ENCODE measurements around the gene TMEM53. TPM values are rescaled to one million over a fixed set of nuclear protein-coding genes. Genes with fewer than 3 reads are reported as not detected.
A peak's percentile ranks its signal among the peaks of the same experiment; 100 is the strongest.

TMEM53 gene
- total and polyA plus RNA-seq, 2 donors (not counting 3 experiments of a cell fraction or from before 2014, with no cell fraction given) = 5.3 to 16.5 TPM

DNA sequence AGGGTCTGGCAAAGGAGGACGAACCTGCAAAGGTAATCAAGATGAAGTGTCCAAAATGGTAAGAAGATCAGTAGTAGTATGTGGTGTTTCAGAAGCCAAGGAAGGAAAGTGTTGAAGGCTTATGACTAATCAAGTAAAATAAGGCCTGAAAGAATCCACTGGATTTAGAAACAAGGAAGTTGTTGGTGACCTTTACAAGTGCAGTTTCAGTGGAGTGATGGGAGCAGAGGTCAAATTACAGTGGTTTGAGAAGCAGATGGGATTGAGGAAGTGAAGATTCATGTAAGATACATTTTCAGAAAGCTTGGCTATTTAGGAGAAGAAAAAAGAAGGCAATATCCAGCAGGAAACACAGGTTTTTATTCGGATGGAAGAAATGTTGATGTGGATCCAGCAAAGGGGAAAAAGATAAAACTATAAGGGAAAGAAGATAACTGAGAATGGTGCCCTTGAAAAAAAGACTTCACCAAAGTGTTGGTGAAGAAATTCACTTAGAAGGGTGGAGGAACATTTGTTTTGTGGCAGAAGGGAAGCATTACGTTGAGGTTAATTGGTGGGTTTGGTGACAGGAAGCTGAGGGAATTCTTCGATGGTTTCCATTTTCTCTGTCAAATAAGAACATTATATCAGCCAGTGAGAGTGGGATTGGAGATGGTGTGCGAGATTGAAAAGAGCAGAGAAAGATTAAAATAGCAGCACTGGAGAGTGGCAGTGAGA, 2.4 kb upstream of the TMEM53 start:
- ChIA-PET POLR2A (no interaction called here), CTCF (interaction anchor here (1.2 kb wide), 1 partner anchor 24 kb away, joined by 5 read pairs; no protein-coding TSS in a partner anchor)
- H3K9ac ChIP-seq (replicated peaks; ENCODE audit: extremely low read depth, insufficient read depth, low read length) = no peak overlapping the region
- no peak overlapping the region for H2AFZ ChIP-seq (ENCODE audit: low read depth, low read length)
- no peaks in the 10 kb centered on the region for H3K79me2 ChIP-seq (ENCODE audit: control insufficient read depth, insufficient read depth, low read length)
- no peak overlapping the region for H3K27ac ChIP-seq (ENCODE audit: insufficient read depth, low read depth, low read length)
- H3K4me1 ChIP-seq (ENCODE audit: control insufficient read depth, extremely low read depth, insufficient read depth, low read length) = peaks cover 41% of the 10 kb centered on the region
- H3K9me3 ChIP-seq (replicated peaks; ENCODE audit: control insufficient read depth, insufficient read depth, low read length) = no peaks in the 10 kb centered on the region
- DNase-seq (ENCODE audit: low read depth, low spot score) = peak; percentile 15
- TF ChIP-seq POLR2AphosphoS5 (IDR thresholded peaks at IDR 0.05; ENCODE audit: insufficient read depth, low read depth, low read length) (peak; percentile 32), FOS (IDR thresholded peaks at IDR 0.05; ENCODE audit: borderline replicate concordance, insufficient read depth, low read length) (peak; percentile 63), GATA2 (IDR thresholded peaks at IDR 0.05; ENCODE audit: insufficient read depth, insufficient read length, low read depth, low read length) (peak; percentile 34), EZH2 (IDR thresholded peaks at IDR 0.05; ENCODE audit: borderline replicate concordance, low read depth, low read length, severe bottlenecking) (no peak)
- TF ChIP-seq, protein P1, sequence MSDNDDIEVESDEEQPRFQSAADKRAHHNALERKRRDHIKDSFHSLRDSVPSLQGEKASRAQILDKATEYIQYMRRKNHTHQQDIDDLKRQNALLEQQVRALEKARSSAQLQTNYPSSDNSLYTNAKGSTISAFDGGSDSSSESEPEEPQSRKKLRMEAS (IDR thresholded peaks at IDR 0.05; ENCODE audit: insufficient read depth, insufficient read length) = no peak
- dilution Hi-C loops (cut with MboI; ENCODE audit: extremely low pct_ligation_motif_present, low sequenced_read_pairs) (no loop called here), intact Hi-C loops (cut with micrococcal nuclease) (no loop called here)
- no peaks in the 10 kb centered on the region for H3K27me3 ChIP-seq (ENCODE audit: control insufficient read depth in 2 of 2, insufficient read depth in 2 of 2, low read length in 2 of 2)
- no peaks in the 10 kb centered on the region for H4K20me1 ChIP-seq (replicated peaks; ENCODE audit: control insufficient read depth, extremely low read depth, insufficient read depth, low read length)
- H3K9me1 ChIP-seq (replicated peaks; ENCODE audit: control insufficient read depth, extremely low read depth, insufficient read depth, low read length) = no peaks in the 10 kb centered on the region
- H3K36me3 ChIP-seq (ENCODE audit: control insufficient read depth in 2 of 2, extremely low read depth in 1 of 2, insufficient read depth in 2 of 2, low read length in 2 of 2) = no peaks in the 10 kb centered on the region
- no TSS peak for BruUV-seq (replicated peaks)
- H3K4me2 ChIP-seq (ENCODE audit: insufficient read depth, low read length) = no peak overlapping the region
- FAIRE-seq = peak; percentile 72
- H3K4me3 ChIP-seq (replicated peaks in 1 of 3; ENCODE audit: insufficient read depth in 1 of 3, low read depth in 1 of 3, low read length in 3 of 3) = no peak overlapping the region

DNA sequence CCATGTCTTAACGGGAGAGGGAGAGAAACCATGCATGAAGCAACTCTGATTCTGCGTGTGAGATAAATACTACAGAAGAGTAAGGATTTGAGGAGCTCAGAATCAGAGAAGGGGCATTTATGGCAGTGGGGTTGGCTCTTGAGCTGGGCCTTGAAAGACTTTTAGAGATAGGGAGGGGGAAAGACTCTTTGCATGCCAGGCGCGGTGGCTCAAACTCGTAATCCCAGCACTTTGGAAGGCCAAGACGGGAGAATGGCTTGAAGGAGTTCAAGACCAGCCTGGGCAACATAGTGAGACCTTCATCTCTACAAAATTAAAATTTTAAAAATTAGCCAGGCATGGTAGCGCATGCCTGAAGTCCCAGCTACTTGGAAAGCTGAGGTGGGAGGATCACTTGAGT, 905 bp upstream of the TMEM53 start:
- Histone ChIP-seq H3K27me3 (ENCODE audit: control insufficient read depth in 2 of 2, insufficient read depth in 2 of 2, low read length in 2 of 2) (no peaks in the 10 kb centered on the region), H3K27ac (ENCODE audit: insufficient read depth, low read depth, low read length) (no peak overlapping the region), H3K4me2 (ENCODE audit: insufficient read depth, low read length) (no peak overlapping the region), H3K9me3 (replicated peaks; ENCODE audit: control insufficient read depth, insufficient read depth, low read length) (no peaks in the 10 kb centered on the region), H2AFZ (ENCODE audit: low read depth, low read length) (no peak overlapping the region), H3K4me1 (ENCODE audit: control insufficient read depth, extremely low read depth, insufficient read depth, low read length) (peaks cover 41% of the 10 kb centered on the region), H3K9ac (replicated peaks; ENCODE audit: extremely low read depth, insufficient read depth, low read length) (no peak overlapping the region), H3K4me3 (replicated peaks in 1 of 3; ENCODE audit: insufficient read depth in 1 of 3, low read depth in 1 of 3, low read length in 3 of 3) (peak overlapping the region in 1 of 3 experiments; percentile 55), H3K79me2 (ENCODE audit: control insufficient read depth, insufficient read depth, low read length) (no peaks in the 10 kb centered on the region), H3K36me3 (ENCODE audit: control insufficient read depth in 2 of 2, extremely low read depth in 1 of 2, insufficient read depth in 2 of 2, low read length in 2 of 2) (no peaks in the 10 kb centered on the region), H3K9me1 (replicated peaks; ENCODE audit: control insufficient read depth, extremely low read depth, insufficient read depth, low read length) (no peaks in the 10 kb centered on the region), H4K20me1 (replicated peaks; ENCODE audit: control insufficient read depth, extremely low read depth, insufficient read depth, low read length) (no peaks in the 10 kb centered on the region)
- intact Hi-C loops (cut with micrococcal nuclease) = no loop called here
- CTCF ChIA-PET = interaction anchor here (1.4 to 1.9 kb wide), 2 partner anchors 8 to 18 kb away, joined by 3 to 5 read pairs; no protein-coding TSS in a partner anchor
- dilution Hi-C loops (cut with MboI; ENCODE audit: extremely low pct_ligation_motif_present, low sequenced_read_pairs) = no loop called here
- FAIRE-seq (no peak), DNase-seq (ENCODE audit: low read depth, low spot score) (no peak)
- no TSS peak for BruUV-seq (replicated peaks)
- TF ChIP-seq FOS (IDR thresholded peaks at IDR 0.05; ENCODE audit: borderline replicate concordance, insufficient read depth, low read length) = no peak
- no peak for TF ChIP-seq MYC (IDR thresholded peaks at IDR 0.05; ENCODE audit: low read depth, low read length)
- TF ChIP-seq, protein P2, sequence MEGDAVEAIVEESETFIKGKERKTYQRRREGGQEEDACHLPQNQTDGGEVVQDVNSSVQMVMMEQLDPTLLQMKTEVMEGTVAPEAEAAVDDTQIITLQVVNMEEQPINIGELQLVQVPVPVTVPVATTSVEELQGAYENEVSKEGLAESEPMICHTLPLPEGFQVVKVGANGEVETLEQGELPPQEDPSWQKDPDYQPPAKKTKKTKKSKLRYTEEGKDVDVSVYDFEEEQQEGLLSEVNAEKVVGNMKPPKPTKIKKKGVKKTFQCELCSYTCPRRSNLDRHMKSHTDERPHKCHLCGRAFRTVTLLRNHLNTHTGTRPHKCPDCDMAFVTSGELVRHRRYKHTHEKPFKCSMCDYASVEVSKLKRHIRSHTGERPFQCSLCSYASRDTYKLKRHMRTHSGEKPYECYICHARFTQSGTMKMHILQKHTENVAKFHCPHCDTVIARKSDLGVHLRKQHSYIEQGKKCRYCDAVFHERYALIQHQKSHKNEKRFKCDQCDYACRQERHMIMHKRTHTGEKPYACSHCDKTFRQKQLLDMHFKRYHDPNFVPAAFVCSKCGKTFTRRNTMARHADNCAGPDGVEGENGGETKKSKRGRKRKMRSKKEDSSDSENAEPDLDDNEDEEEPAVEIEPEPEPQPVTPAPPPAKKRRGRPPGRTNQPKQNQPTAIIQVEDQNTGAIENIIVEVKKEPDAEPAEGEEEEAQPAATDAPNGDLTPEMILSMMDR (IDR thresholded peaks at IDR 0.05; ENCODE audit: extremely low read depth in 1 of 2, insufficient read depth in 1 of 2, low read depth in 1 of 2, low read length in 2 of 2) = no peak
- TF ChIP-seq, protein P1 (IDR thresholded peaks at IDR 0.05; ENCODE audit: insufficient read depth, insufficient read length) = no peak
- TF ChIP-seq POLR2A (IDR thresholded peaks at IDR 0.05; ENCODE audit: low read depth, low read length) = no peak
- no peak for TF ChIP-seq EZH2 (IDR thresholded peaks at IDR 0.05; ENCODE audit: borderline replicate concordance, low read depth, low read length, severe bottlenecking)
- TF ChIP-seq JUN (IDR thresholded peaks at IDR 0.05; ENCODE audit: borderline replicate concordance, insufficient read depth, insufficient read length, low read depth) = no peak
- no peak for TF ChIP-seq GATA2 (IDR thresholded peaks at IDR 0.05; ENCODE audit: insufficient read depth, insufficient read length, low read depth, low read length)
- TF ChIP-seq POLR2AphosphoS5 (IDR thresholded peaks at IDR 0.05; ENCODE audit: insufficient read depth, low read depth, low read length) = no peak
- POLR2A ChIA-PET = no interaction called here

Data from endothelial cell of umbilical vein (primary cell).